PC-3 (cell line): ENCODE results near the gene GRPEL2. TPM values are rescaled to one million over a fixed set of nuclear protein-coding genes. Genes with fewer than 3 reads are reported as not detected.

ENCODE experiments used
- ATAC-seq: fragments of 200-7000 bp; cut with Tn5 transposase; 2 replicates; pipeline ENCODE4 v1.9.1; 2020; ENCODE audit warnings: mild to moderate bottlenecking, moderate library complexity
- BruUV-seq: library from RNA; stranded (reverse); fragments of 400-500 nt; replicated peaks from 2 replicates; lab custom pipeline; 2021; lab: Mats Ljungman, UMichigan
- CTCF ChIA-PET: fragments of 300-600 bp; sonication (Branson Sonifier 250); formaldehyde crosslinking; loops from one replicate; lab custom pipeline; 2022; ENCODE audit warnings: antibody characterized with exemption; lab: Charles Lee
- POLR2A ChIA-PET: fragments of 300-600 bp; sonication (Branson Sonifier 250); formaldehyde crosslinking; loops from one replicate; lab custom pipeline; 2022; ENCODE audit warnings: antibody characterized with exemption; ENCODE audit not compliant: unreplicated experiment; lab: Charles Lee
- DNase-seq: peaks from one replicate; pipeline ENCODE4 v3.0.0-alpha.2; 2015
- H2AFZ ChIP-seq: fragments of 300-600 bp; sonication (generic); 2 replicates; pipeline ENCODE4 v1.6.0; 2016; ENCODE audit warnings: antibody characterized with exemption, low read length
- H3F3A ChIP-seq: fragments of 300-600 bp; sonication (generic); one replicate; pipeline ENCODE4 v1.6.0; 2017; ENCODE audit warnings: antibody characterized with exemption, low read length, control low read depth, mild to moderate bottlenecking; ENCODE audit not compliant: unreplicated experiment
- H3K27ac ChIP-seq: fragments of 300-600 bp; sonication (generic); 2 replicates; pipeline ENCODE4 v1.5.1; 2016; ENCODE audit warnings: mild to moderate bottlenecking, low read length
- H3K27me3 ChIP-seq: fragments of 300-600 bp; sonication (generic); 2 replicates; pipeline ENCODE4 v1.6.1; 2016; ENCODE audit warnings: low read length, mixed read lengths
- H3K36me3 ChIP-seq: fragments of 300-600 bp; sonication (generic); 2 replicates; pipeline ENCODE4 v1.6.1; 2016; ENCODE audit warnings: low read depth, mixed run types, low read length, mixed read lengths
- H3K4me1 ChIP-seq: fragments of 300-600 bp; sonication (generic); 2 replicates; pipeline ENCODE4 v1.5.1; 2016; ENCODE audit warnings: low read length; ENCODE audit not compliant: insufficient read depth
- H3K4me2 ChIP-seq: fragments of 300-600 bp; sonication (generic); 2 replicates; pipeline ENCODE4 v1.6.0; 2016; ENCODE audit warnings: low read length
- H3K4me3 ChIP-seq: fragments of 300-600 bp; sonication (generic); 2 replicates; pipeline ENCODE4 v1.5.1; 2016; ENCODE audit warnings: mild to moderate bottlenecking, low read length, mixed read lengths
- H3K79me2 ChIP-seq: fragments of 300-600 bp; sonication (generic); 2 replicates; pipeline ENCODE4 v1.6.1; 2017; ENCODE audit warnings: low read length, mixed read lengths
- H3K9ac ChIP-seq: fragments of 300-600 bp; sonication (generic); 2 replicates; pipeline ENCODE4 v1.6.0; 2016; ENCODE audit warnings: mild to moderate bottlenecking, low read length
- H3K9me2 ChIP-seq: fragments of 300-600 bp; sonication (generic); replicated peaks from 2 replicates; pipeline ENCODE4 v1.6.1; 2016; ENCODE audit warnings: mixed run types, low read length, mixed read lengths
- H3K9me3 ChIP-seq: fragments of 300-600 bp; sonication (generic); 2 replicates; pipeline ENCODE4 v1.6.1; 2016; ENCODE audit warnings: low read length, mixed read lengths
- H4K20me1 ChIP-seq: fragments of 300-600 bp; sonication (generic); 2 replicates; pipeline ENCODE4 v1.6.1; 2016; ENCODE audit warnings: low read length, mixed read lengths
- EZH2 ChIP-seq: fragments of 300-600 bp; sonication (generic); IDR thresholded peaks from one replicate; pipeline ENCODE4 v1.6.1; 2017; ENCODE audit warnings: antibody characterized with exemption, mild to moderate bottlenecking, low read length; ENCODE audit not compliant: unreplicated experiment
- EZH2phosphoT487 ChIP-seq: fragments of 300-600 bp; sonication (generic); IDR thresholded peaks from 2 replicates; pipeline ENCODE4 v1.6.1; 2018; ENCODE audit warnings: mild to moderate bottlenecking, antibody characterized with exemption, low read length, borderline replicate concordance
- intact Hi-C: fragments of 100-400 bp; cut with micrococcal nuclease; formaldehyde crosslinking; loops from 2 replicates; pipeline ENCODE4 v1.9.0; 2023
- total RNA-seq: library from RNA; depleted of rRNA; stranded (reverse); fragments of >200 nt; gene quantifications from 2 replicates; pipeline ENCODE4 v1.2.3, GENCODE V29; 2014
- TF ChIP-seq, protein P1 (sequence below): fragments of 300-600 bp; sonication (generic); conservative IDR thresholded peaks from 2 replicates; pipeline ENCODE4 v1.5.1; 2017; ENCODE audit warnings: antibody characterized with exemption, low read depth, mild to moderate bottlenecking, low read length

The GRPEL2 gene
- total RNA-seq, 1 experiment from 2014 or later = 43.8 TPM

DNA sequence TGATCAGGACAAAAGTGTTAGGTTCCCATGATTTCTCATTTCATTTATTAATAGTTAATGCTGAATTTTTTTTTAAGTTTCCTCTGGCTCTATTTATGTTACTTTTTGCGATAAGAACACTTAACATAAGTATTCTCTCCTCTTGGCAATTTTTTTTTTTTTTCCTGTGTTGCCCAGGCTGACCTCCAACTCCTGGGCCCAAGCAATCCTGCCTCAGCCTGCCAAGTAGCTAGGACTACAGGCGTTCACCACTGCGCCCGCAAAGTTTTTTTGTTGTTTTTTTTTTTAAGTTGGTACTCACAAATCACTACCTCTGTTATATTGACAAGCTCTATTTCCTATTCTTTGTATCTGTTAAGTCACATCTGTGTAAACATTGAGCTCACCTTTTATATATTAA is 6.9 kb downstream of the GRPEL2 start:
- H3K4me1 ChIP-seq = peaks cover 13% of the 10 kb centered on the region
- CTCF ChIA-PET = no interaction called here
- intact Hi-C loops = no loop called here
- no peak overlapping the region for H2AFZ ChIP-seq
- H3K4me3 ChIP-seq = no peak overlapping the region
- BruUV-seq = no TSS peak
- H4K20me1 ChIP-seq = peaks cover 17% of the 10 kb centered on the region
- POLR2A ChIA-PET = no interaction called here
- H3K79me2 ChIP-seq = peaks cover 62% of the 10 kb centered on the region
- H3K9me2 ChIP-seq = no peaks in the 10 kb centered on the region
- no peak for ATAC-seq
- H3K36me3 ChIP-seq = peaks cover 84% of the 10 kb centered on the region
- H3K27me3 ChIP-seq = no peaks in the 10 kb centered on the region
- DNase-seq = no peak
- H3K9me3 ChIP-seq = no peaks in the 10 kb centered on the region
- no peaks in the 10 kb centered on the region for H3F3A ChIP-seq
- no peak overlapping the region for H3K4me2 ChIP-seq
- H3K27ac ChIP-seq = no peak overlapping the region
- TF ChIP-seq, protein P1, sequence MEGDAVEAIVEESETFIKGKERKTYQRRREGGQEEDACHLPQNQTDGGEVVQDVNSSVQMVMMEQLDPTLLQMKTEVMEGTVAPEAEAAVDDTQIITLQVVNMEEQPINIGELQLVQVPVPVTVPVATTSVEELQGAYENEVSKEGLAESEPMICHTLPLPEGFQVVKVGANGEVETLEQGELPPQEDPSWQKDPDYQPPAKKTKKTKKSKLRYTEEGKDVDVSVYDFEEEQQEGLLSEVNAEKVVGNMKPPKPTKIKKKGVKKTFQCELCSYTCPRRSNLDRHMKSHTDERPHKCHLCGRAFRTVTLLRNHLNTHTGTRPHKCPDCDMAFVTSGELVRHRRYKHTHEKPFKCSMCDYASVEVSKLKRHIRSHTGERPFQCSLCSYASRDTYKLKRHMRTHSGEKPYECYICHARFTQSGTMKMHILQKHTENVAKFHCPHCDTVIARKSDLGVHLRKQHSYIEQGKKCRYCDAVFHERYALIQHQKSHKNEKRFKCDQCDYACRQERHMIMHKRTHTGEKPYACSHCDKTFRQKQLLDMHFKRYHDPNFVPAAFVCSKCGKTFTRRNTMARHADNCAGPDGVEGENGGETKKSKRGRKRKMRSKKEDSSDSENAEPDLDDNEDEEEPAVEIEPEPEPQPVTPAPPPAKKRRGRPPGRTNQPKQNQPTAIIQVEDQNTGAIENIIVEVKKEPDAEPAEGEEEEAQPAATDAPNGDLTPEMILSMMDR = no peak
- no peak for TF ChIP-seq EZH2phosphoT487
- TF ChIP-seq EZH2 = no peak
- H3K9ac ChIP-seq = no peak overlapping the region

DNA sequence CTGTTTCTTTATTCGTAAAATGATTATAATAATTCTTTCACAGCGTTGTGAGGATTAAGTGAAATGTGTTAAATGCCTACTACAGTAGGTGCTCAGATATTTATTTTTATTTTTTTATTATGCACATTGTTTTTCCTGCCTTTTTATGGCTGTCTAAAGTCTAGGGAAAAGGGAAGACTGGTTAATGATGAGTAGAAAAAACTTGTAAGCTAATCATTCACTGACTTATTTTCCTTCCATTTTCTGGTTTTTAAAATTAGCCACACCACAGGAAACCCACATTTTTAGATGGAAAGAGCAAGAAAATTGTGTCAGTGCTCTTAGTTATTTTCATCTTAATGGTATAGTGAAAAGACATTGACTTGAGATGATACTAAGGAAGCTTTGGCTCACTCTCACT is 8.6 kb downstream of the GRPEL2 start:
- H3K27me3 ChIP-seq = no peaks in the 10 kb centered on the region
- no TSS peak for BruUV-seq
- TF ChIP-seq EZH2 (no peak), EZH2phosphoT487 (no peak)
- TF ChIP-seq, protein P1 = no peak
- peaks cover 51% of the 10 kb centered on the region for H3K79me2 ChIP-seq
- POLR2A ChIA-PET = no interaction called here
- no peaks in the 10 kb centered on the region for H3K9me2 ChIP-seq
- CTCF ChIA-PET = no interaction called here
- H3K36me3 ChIP-seq = peaks cover 66% of the 10 kb centered on the region
- intact Hi-C loops = no loop called here
- H3K4me1 ChIP-seq = peaks cover 13% of the 10 kb centered on the region
- no peak overlapping the region for H3K4me2 ChIP-seq
- H3K9me3 ChIP-seq = no peaks in the 10 kb centered on the region
- DNase-seq = no peak
- H2AFZ ChIP-seq = no peak overlapping the region
- 0 out of 2 replicates have a peak, but pooled peaks cover 6% of the 10 kb centered on the region for H4K20me1 ChIP-seq
- no peaks in the 10 kb centered on the region for H3F3A ChIP-seq
- ATAC-seq = no peak
- H3K9ac ChIP-seq = no peak overlapping the region
- H3K4me3 ChIP-seq = no peak overlapping the region
- no peak overlapping the region for H3K27ac ChIP-seq

DNA sequence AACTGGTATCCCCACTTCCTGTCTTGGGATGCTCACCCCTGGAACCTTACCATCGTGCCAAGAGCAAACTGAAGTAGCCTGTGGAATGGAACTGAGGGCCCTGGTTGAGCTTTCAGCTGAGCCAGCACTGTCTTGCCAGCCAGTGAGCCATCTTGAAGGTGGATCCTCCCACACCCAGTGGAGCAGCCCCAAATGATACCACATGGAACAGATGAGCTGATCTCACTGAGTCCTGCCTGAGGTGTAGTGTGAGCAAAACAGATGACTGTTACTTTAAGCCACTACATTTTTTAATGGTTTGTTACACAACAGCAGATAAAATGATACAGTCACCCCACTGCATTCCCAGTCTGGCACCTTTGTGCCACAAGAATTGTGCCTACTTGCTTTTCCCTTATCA is 10.4 kb downstream of the GRPEL2 start:
- Histone ChIP-seq H3K9me2 (no peaks in the 10 kb centered on the region), H3K9me3 (no peaks in the 10 kb centered on the region), H3K36me3 (peaks cover 49% of the 10 kb centered on the region), H2AFZ (no peak overlapping the region), H3K4me2 (no peak overlapping the region), H3K79me2 (peaks cover 35% of the 10 kb centered on the region), H4K20me1 (0 out of 2 replicates have a peak, but pooled peaks cover 6% of the 10 kb centered on the region), H3F3A (no peaks in the 10 kb centered on the region), H3K9ac (no peak overlapping the region), H3K27ac (no peak overlapping the region), H3K4me1 (peaks cover 15% of the 10 kb centered on the region), H3K4me3 (no peak overlapping the region), H3K27me3 (no peaks in the 10 kb centered on the region)
- ChIA-PET CTCF (no interaction called here), POLR2A (interaction anchor here (0.6 kb wide), 1 partner anchor 11 kb away, joined by 3 read pairs; no protein-coding TSS in a partner anchor)
- BruUV-seq = no TSS peak
- DNase-seq = no peak
- intact Hi-C loops = no loop called here
- TF ChIP-seq EZH2 (no peak), EZH2phosphoT487 (no peak)
- TF ChIP-seq, protein P1 = no peak
- ATAC-seq = no peak
